HG03439 (cell line): ENCODE results near the gene FIBP.
"Not testable (repeated sequence)": the region's sequence is repeated elsewhere in the genome, so short reads cannot be mapped to it uniquely, and the experiment has no call there.

ENCODE experiments used
- ATAC-seq: cut with Tn5 transposase; IDR thresholded peaks from one replicate; pipeline ENCODE4 v1.9.1; 2021; ENCODE audit warnings: mild to moderate bottlenecking, moderate library complexity; ENCODE audit not compliant: unreplicated experiment

The FIBP gene

DNA sequence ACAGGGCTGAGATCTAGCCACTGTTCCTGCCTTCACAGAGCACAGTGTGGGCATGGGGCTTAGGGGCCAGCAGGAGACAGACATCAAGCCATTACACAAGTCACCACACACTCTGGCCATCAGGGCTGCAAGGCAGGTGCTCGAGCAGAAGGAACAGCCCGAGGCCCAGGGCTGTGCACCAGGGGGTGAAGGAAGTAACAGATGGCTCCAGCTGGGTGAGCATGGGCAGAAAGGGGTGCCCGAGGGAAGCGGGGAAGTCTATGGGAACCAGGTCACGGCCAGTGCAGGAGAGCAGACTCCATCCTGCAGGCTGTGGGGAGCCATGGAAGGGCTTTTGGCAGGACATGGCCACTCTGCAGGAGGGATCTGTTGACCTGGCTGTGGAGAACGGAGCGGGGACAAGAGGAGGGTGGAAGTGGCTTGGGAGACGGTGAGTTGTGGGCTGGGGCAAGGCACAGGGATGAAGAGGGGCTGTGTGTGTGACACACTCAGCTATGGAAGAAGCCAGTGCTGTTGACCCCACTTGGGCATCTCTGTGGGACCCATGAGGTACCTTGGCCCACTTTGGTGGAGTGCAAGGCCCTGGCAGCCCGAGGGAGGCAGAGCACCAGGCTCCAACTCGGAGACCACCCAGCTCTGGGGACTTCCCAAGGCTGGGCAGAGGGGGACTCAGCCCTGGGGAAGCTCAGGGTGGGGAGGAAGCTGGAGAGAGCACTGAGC is 27.0 kb upstream of the FIBP start:
- no peak for ATAC-seq

DNA sequence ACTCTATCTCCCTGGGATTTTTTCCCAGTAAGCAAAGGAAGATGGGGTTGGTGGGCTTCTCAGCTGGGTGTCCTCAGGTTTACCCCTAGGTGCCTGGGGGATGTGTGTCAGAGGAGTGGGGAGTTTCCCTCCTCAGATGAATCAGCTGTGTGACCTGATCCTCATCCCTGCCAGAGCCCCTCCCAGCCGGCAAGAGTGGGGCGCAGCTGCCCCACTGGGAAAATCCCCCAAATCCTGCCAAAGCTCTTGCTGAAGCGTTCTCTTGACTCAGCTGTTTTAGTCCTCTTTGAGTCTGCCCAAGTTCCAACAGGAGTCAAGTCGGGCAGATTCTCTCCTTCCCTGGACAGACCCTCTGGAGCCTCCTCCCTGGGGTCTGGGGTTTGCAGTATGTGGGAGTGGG is 24.6 kb upstream of the FIBP start:
- ATAC-seq: no peak

GRCh38 chr11:65911682-65912568 is 23.7 kb upstream of the FIBP start:
- no peak for ATAC-seq

GRCh38 chr11:65907878-65908277 is 19.6 kb upstream of the FIBP start:
- no peak for ATAC-seq

DNA sequence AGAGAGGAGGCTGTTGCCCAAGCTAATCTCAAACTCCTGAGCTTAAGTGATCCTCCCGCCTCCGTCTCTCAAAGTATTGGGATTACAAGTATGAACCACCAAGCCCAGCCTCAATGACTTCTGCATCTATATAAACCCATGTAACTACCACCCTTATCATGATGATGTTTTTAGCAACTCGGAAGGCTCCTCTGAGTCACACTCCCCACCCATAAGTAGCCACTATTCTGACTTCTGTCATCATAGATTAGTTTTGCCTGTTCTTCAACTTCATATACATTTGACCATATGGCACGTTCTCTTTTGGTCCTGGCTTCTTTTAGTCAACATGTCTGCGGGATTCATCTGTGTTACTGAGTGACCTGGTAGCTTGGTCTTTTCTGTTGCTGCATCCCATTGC is 18.3 kb upstream of the FIBP start:
- no peak for ATAC-seq

- ATAC-seq: no peak
These were observed 15.4 kb upstream of the FIBP start for GRCh38 chr11:65903715-65904114.

- ATAC-seq: no peak
These were observed 14.8 kb upstream of the FIBP start for GRCh38 chr11:65903068-65903481.

DNA sequence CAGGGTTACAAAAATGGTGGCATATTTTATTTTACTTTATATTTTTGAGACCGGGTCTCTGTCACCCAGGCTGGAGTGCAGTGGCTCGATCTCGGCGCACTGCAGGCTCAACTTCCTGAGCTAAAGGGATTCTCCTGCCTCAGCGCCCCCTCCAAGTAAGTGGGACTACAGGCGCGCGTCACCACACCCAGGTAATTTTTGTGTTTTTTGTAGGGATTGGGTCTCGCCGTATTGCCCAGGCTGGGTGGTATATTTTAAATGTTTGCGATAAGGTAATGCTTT is 12.6 kb upstream of the FIBP start:
- no peak for ATAC-seq

DNA sequence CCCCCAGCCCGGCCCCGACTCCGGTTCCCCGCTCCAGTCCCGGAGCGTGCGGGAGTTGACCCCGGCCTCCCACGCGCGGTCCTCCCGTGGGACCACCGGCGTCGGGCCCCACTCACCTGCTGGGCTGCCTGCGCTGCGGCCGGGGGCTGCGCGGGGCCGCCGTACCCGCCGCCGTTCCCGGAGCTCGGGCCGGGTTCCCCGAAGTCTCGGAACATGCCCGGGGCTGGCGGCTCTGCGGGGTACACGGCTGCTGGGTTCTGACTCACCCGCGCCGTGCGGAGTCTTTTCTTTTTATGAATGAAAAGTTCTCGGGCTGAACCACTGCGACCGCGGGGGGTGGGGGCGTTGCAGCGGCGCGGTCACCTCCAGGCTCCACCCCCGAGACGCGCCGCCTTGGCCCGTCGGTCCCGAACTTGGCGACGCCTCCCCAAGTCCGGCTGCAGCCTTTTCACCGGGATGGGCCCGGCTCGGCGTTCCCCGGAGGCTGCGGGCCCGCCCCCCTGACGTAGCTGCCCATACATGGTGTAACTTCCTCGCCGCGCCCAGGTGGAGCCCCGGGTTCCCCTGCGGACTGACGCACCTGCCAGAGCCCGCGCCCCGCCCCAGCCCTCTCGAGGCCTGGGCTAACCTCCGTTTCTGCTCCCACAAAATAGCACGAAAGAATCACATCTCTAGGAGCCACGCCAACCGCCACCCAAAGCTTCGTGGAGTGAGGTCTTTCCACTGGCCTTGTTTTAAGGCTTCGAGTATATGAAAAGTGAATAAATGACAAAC is 12.0 kb upstream of the FIBP start, which contains the start of gene FOSL1:
FOSL1 (minus strand) TSS at position 264 of the 774 bp plus-strand sequence; CDS start at position 215, 49 bp downstream.
- peak; percentile 69 for ATAC-seq

DNA sequence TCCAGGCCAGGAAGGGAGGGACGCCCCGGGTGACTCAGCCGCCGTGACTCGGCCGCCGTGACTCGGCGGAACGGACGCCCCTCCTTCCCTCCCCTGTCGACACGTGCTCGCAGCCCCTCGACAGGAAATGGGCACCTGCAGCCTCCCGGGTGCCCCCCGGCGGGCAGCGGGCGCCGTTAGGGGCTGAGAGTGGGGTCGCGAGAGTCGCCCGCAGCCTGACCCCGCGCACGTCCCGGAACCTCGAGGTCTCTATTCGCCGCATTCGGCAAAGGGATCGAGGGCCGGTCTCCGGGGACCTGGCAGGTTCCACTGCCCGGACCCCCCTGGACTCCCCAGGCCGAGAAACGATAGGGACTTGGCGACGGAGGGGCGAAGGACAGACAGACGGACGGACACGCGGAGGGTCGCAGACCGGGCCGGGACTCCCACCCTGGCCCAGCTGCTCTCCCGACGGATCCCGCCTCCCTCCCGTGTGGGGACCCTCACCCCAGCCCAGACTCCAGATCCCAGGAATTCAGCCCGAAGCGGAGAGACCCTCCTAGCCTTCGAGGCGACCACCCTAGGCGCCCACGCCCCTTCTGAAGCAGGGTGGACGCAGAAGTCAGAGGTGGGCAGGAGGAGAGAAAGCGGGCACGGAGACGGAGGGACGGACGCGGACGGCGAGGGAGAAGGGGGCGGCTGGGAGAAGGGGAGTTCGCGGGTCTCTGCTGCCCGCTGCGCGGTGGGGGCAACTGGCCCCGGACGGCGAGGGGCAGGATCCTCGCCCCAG is 11.3 kb upstream of the FIBP start:
- ATAC-seq: no peak

- ATAC-seq: no peak
These were observed 10.5 kb upstream of the FIBP start for GRCh38 chr11:65898656-65899355.

DNA sequence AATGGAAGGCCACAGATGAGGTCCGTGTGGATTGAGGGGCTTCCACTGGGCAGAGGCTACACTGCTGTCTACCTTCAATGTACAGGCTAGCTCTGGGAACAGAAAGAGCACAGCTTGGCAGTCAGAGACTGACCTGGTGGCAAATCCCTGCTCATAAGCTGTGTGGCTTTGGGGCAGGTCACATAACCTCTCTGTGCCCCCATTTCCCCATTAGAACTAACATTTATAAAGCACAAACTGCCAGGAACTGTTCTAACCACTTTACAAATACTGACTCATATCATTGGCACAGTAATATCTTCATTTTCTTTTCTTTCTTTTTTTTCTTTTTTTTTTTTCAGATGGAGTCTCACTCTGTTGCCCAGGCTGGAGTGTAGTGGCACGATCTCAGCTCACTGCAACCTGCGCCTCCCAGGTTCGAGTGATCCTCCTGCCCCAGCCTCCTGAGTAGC is 8.8 kb upstream of the FIBP start:
- no peak for ATAC-seq

DNA sequence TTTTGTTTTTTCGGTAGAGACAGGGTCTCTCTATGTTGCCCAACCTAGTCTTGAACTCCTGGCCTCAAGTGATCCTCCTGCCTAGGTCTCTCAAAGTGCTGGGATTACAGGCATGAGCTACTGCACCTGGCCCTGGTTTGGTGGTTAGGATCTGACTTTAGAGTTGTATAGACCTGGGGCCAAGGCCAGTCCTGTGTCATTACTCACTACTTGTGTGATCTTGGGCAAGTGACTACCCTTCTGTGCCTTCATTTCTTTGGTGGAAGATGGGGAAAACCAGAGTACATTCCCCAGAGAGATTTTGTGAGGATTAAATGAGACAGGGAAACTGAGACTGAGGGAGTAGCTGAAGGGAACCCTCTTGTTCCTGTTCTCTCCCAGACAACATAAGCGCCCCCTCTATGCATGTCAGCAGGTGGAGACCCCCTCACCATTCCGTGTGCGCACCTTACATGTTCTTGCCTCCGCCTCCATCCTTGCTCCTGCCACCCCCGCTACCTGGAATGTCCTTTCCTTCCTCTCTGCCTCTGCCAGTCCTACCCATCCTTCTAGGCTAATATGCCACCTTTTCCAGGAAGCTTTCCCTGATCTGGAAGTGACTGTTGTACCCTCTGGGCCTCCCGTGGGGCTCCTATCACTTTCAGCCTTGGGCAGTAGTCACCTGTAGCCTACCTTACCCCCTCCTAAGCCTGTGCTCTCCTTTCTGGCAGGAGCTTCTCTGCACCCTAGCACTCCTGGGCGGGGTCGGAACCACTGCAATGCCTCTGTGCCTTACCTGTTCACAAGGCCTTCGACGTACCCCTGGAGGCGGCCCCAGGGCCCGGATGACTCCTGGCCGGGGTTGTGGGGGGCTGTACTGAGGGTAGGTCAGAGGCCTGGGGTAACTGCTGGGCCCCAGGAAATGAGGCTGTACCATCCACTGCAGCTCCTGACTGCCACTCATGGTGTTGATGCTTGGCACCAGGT is 8.0 kb upstream of the FIBP start:
- ATAC-seq: no peak

DNA sequence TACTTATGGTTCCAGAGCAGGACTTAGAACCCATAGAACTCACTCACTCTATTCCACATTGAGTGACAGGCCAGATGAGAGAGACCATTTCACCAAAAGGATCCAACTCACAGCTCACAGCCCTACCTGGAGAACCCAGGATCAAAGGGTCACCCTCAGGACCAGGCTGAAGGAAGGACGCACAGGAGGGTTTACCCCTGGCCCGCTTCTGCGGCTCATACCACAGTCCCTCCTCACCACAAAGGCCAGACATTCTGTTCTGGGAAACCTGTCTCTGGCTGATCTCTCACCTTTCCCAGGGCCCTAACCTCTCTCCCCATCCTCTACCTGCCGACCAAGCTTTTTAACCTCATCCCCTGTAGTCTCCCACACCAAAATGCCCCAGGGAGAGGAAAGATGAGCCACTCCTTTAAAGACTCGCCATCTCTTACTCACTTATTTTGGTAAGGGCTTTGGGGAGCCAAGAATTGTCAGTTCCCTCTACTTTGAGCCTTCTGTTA is 7.3 kb upstream of the FIBP start:
- no peak for ATAC-seq

GRCh38 chr11:65894034-65894591 is 5.8 kb upstream of the FIBP start:
- no peak for ATAC-seq

GRCh38 chr11:65892661-65893317 is 4.5 kb upstream of the FIBP start:
- ATAC-seq: no peak

DNA sequence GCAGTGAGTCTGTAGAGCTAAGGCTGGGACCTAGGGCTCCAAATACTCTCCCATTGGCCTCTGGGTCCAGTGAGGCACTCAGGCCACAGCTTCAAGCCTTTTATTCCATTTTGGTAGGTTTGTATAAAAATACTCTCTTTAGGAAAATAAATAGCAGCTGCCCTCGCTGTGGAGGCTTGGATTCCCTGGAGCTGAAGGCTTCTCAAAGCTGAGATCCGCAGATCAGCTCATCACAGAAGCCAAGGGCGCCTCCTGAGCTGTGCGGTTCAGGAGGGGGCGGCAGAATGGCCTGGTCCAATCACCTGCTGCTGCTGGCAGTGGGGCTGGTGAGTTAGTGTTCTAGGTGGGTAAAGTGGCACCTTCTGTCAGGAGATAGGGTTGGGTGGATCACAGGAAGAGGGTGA is 3.9 kb upstream of the FIBP start:
- not testable (repeated sequence) for ATAC-seq
